Fibroblast of lung (primary cell): ENCODE data around the gene RPL9. TPM values are rescaled to one million over a fixed set of nuclear protein-coding genes. Genes with fewer than 3 reads are reported as not detected.

ENCODE experiments used
- DNase-seq, 2 donors: peaks; one replicate each; pipeline versions ENCODE4 v3.0.0 to v3.0.0-alpha.2; 2010; ENCODE audit warnings: low read depth in 2 of 2
- H2AFZ ChIP-seq: 2 replicates; pipeline ENCODE4 v1.5.1; 2012; ENCODE audit warnings: low read length, control low read depth, inconsistent platforms
- H3K27ac ChIP-seq: 2 replicates; pipeline ENCODE4 v1.5.1; 2011; ENCODE audit warnings: low read length, control low read depth; ENCODE audit not compliant: insufficient read depth
- H3K27me3 ChIP-seq: 2 replicates; pipeline ENCODE4 v1.5.1; 2011; ENCODE audit warnings: mild to moderate bottlenecking, low read length; ENCODE audit not compliant: control insufficient read depth, insufficient read depth
- H3K36me3 ChIP-seq: 2 replicates; pipeline ENCODE4 v1.5.1; 2011; ENCODE audit warnings: low read length; ENCODE audit not compliant: control insufficient read depth, insufficient read depth
- H3K4me1 ChIP-seq: 2 replicates; pipeline ENCODE4 v1.5.1; 2011; ENCODE audit warnings: low read length; ENCODE audit not compliant: control insufficient read depth, insufficient read depth; ENCODE audit errors: extremely low read depth
- H3K4me2 ChIP-seq: 2 replicates; pipeline ENCODE4 v1.5.1; 2011; ENCODE audit warnings: low read length, control low read depth; ENCODE audit not compliant: insufficient read depth; ENCODE audit errors: extremely low read depth
- H3K4me3 ChIP-seq, 4 experiments: fragments of 200-600 bp in 1 of 4; sonication (generic) in 1 of 4; replicated peaks in 1 of 4; 2 replicates each; pipeline ENCODE4 v1.5.1; 2011 to 2016; ENCODE audit warnings: low read length in 4 of 4, low read depth in 3 of 4, mild to moderate bottlenecking in 3 of 4, control low read depth in 2 of 4, inconsistent platforms in 1 of 4, mixed read lengths in 1 of 4; ENCODE audit not compliant: insufficient read depth in 1 of 4; ENCODE audit errors: control extremely low read depth in 1 of 4
- H3K79me2 ChIP-seq: 2 replicates; pipeline ENCODE4 v1.5.1; 2012; ENCODE audit warnings: mild to moderate bottlenecking, low read length, inconsistent platforms; ENCODE audit not compliant: control insufficient read depth, insufficient read depth
- H3K9ac ChIP-seq: 2 replicates; pipeline ENCODE4 v1.5.1; 2011; ENCODE audit warnings: mild to moderate bottlenecking, low read length, control low read depth; ENCODE audit not compliant: insufficient read depth
- H3K9me3 ChIP-seq: 2 replicates; pipeline ENCODE4 v1.5.1; 2012; ENCODE audit warnings: low read depth, low read length; ENCODE audit not compliant: control insufficient read depth, insufficient read depth
- H4K20me1 ChIP-seq: 2 replicates; pipeline ENCODE4 v1.5.1; 2011; ENCODE audit warnings: low read length; ENCODE audit not compliant: control insufficient read depth, insufficient read depth; ENCODE audit errors: extremely low read depth
- CTCF ChIP-seq, 2 donors: IDR thresholded peaks in 1 of 2; conservative IDR thresholded peaks in 1 of 2; 1 replicate in 1 of 2; 2 replicates in 1 of 2; pipeline ENCODE4 v1.5.1; 2011 to 2012; ENCODE audit warnings: low read length in 2 of 2, control low read depth in 1 of 2, inconsistent platforms in 1 of 2, low read depth in 1 of 2, mild to moderate bottlenecking in 1 of 2
- EZH2 ChIP-seq: IDR thresholded peaks from 2 replicates; pipeline ENCODE4 v1.5.1; 2012; ENCODE audit warnings: low read length, control low read depth, mild to moderate bottlenecking; ENCODE audit errors: missing control alignments
- polyA plus RNA-seq, 2 donors: library from polyadenylated mRNA; depleted of rRNA in 1 of 2; stranded (reverse) in 1 of 2; unstranded in 1 of 2; fragments of >200 nt; gene quantifications; 2 replicates each; pipeline ENCODE4 v1.2.1, GENCODE V29; 2011 to 2012; ENCODE audit warnings: missing spikeins in 1 of 2
- total RNA-seq: library from RNA; depleted of rRNA; stranded (reverse); fragments of >200 nt; gene quantifications from 2 replicates; pipeline ENCODE4 v1.2.1, GENCODE V29; 2014

RPL9 gene
- total and polyA plus RNA-seq, 2 donors (not counting 1 experiment from before 2014, with no cell fraction given): 1,426 to 2,253 TPM

GRCh38 chr4:39480251-39480650 is 21.5 kb upstream of the RPL9 start:
- Histone ChIP-seq H3K36me3 (no peaks in the 10 kb centered on the region), H3K4me1 (no peaks in the 10 kb centered on the region), H3K9ac (no peak overlapping the region), H3K4me3 (no peak overlapping the region), H3K27me3 (no peaks in the 10 kb centered on the region), H3K27ac (no peak overlapping the region), H3K79me2 (no peaks in the 10 kb centered on the region), H4K20me1 (no peaks in the 10 kb centered on the region), H2AFZ (no peak overlapping the region), H3K4me2 (no peak overlapping the region), H3K9me3 (no peaks in the 10 kb centered on the region)
- DNase-seq: no peak
- TF ChIP-seq EZH2 (no peak), CTCF (conservative IDR thresholded peaks at IDR 0.05 in 1 of 2, IDR thresholded peaks at IDR 0.05 in 1 of 2; ENCODE audit: low read depth in 1 of 2, low read length in 2 of 2) (no peak)

GRCh38 chr4:39476187-39476895 is 17.6 kb upstream of the RPL9 start:
- Histone ChIP-seq H3K4me2 (no peak overlapping the region), H3K9me3 (no peaks in the 10 kb centered on the region), H3K27me3 (no peaks in the 10 kb centered on the region), H2AFZ (no peak overlapping the region), H3K4me3 (no peak overlapping the region), H3K9ac (no peak overlapping the region), H3K79me2 (no peaks in the 10 kb centered on the region), H3K36me3 (no peaks in the 10 kb centered on the region), H3K27ac (no peak overlapping the region), H3K4me1 (no peaks in the 10 kb centered on the region), H4K20me1 (no peaks in the 10 kb centered on the region)
- TF ChIP-seq CTCF (conservative IDR thresholded peaks at IDR 0.05 in 1 of 2, IDR thresholded peaks at IDR 0.05 in 1 of 2; ENCODE audit: low read depth in 1 of 2, low read length in 2 of 2) (no peak), EZH2 (no peak)
- DNase-seq: no peak

- no peaks in the 10 kb centered on the region for H3K36me3 ChIP-seq
Measured at GRCh38 chr4:39472396-39472795, 13.7 kb upstream of the RPL9 start.

More at GRCh38 chr4:39472396-39472795, 13.7 kb upstream of the RPL9 start:
- H3K27ac ChIP-seq: no peak overlapping the region
- H3K4me2 ChIP-seq: no peak overlapping the region
- no peaks in the 10 kb centered on the region for H4K20me1 ChIP-seq
- no peak overlapping the region for H3K4me3 ChIP-seq
- no peaks in the 10 kb centered on the region for H3K9me3 ChIP-seq
- no peak for DNase-seq
- H3K27me3 ChIP-seq: no peaks in the 10 kb centered on the region
- H3K4me1 ChIP-seq: no peaks in the 10 kb centered on the region
- H2AFZ ChIP-seq: no peak overlapping the region
- no peak overlapping the region for H3K9ac ChIP-seq
- H3K79me2 ChIP-seq: no peaks in the 10 kb centered on the region
- no peak for TF ChIP-seq CTCF (conservative IDR thresholded peaks at IDR 0.05 in 1 of 2, IDR thresholded peaks at IDR 0.05 in 1 of 2; ENCODE audit: low read depth in 1 of 2, low read length in 2 of 2)
- TF ChIP-seq EZH2: no peak
